Glutamatergic neuron (in vitro differentiated cells): Measurements from ENCODE around the gene MRTFA. TPM values are rescaled to one million over a fixed set of nuclear protein-coding genes. Genes with fewer than 3 reads are reported as not detected.

Source experiments
- DNase-seq: peaks from one replicate; pipeline ENCODE4 v3.0.0; 2022
- H3K27ac Mint-ChIP-seq: one replicate; pipeline ENCODE4 v1.8.0; 2020; ENCODE audit warnings: mild to moderate bottlenecking, mixed read lengths, inconsistent platforms; ENCODE audit not compliant: unreplicated experiment
- H3K27me3 Mint-ChIP-seq: one replicate; pipeline ENCODE4 v1.8.0; 2020; ENCODE audit warnings: mild to moderate bottlenecking, moderate library complexity, mixed read lengths, inconsistent platforms; ENCODE audit not compliant: unreplicated experiment
- H3K36me3 Mint-ChIP-seq: one replicate; pipeline ENCODE4 v1.8.0; 2020; ENCODE audit warnings: mild to moderate bottlenecking, mixed read lengths, inconsistent platforms; ENCODE audit not compliant: unreplicated experiment
- H3K4me1 Mint-ChIP-seq: one replicate; pipeline ENCODE4 v1.8.0; 2020; ENCODE audit warnings: mild to moderate bottlenecking, low read depth, mixed read lengths, inconsistent platforms; ENCODE audit not compliant: unreplicated experiment
- H3K4me3 Mint-ChIP-seq: one replicate; pipeline ENCODE4 v1.8.0; 2020; ENCODE audit warnings: mild to moderate bottlenecking, mixed read lengths, inconsistent platforms; ENCODE audit not compliant: unreplicated experiment
- H3K9me3 Mint-ChIP-seq: one replicate; pipeline ENCODE4 v1.8.0; 2020; ENCODE audit warnings: mild to moderate bottlenecking, moderate library complexity, mixed read lengths, inconsistent platforms; ENCODE audit not compliant: unreplicated experiment
- CTCF ChIP-seq: fragments of 200-600 bp; sonication (generic); IDR thresholded peaks from one replicate; pipeline ENCODE4 v1.5.0; 2021; ENCODE audit not compliant: partially characterized antibody, unreplicated experiment
- total RNA-seq: library from RNA; stranded (reverse); fragmentation: NEBNext Ultra II Directional; extraction: Animal tissue kit (Norgen Biotek cat#: 25700); gene quantifications from one replicate; pipeline ENCODE4 v1.2.1, GENCODE V29; 2021; ENCODE audit not compliant: unreplicated experiment

The MRTFA gene
- total RNA-seq, 1 donor from 2014 or later = 91.7 TPM

GRCh38 chr22:40422558-40423309 lies 213.8 kb downstream of the MRTFA start:
- Mint-ChIP-seq H3K9me3 (peaks cover 22% of the 10 kb centered on the region), H3K4me3 (no peak overlapping the region), H3K36me3 (peaks cover 18% of the 10 kb centered on the region), H3K27ac (peak overlapping the region; percentile 6), H3K4me1 (peaks cover 29% of the 10 kb centered on the region), H3K27me3 (peaks cover 18% of the 10 kb centered on the region)
- TF ChIP-seq CTCF = no peak
- no peak for DNase-seq

- peaks cover 22% of the 10 kb centered on the region for H3K9me3 Mint-ChIP-seq
- peak overlapping the region; percentile 9 for H3K27ac Mint-ChIP-seq
- peaks cover 28% of the 10 kb centered on the region for H3K4me1 Mint-ChIP-seq
- no peak overlapping the region for H3K4me3 Mint-ChIP-seq
- no peak for TF ChIP-seq CTCF
- H3K27me3 Mint-ChIP-seq = peaks cover 17% of the 10 kb centered on the region
- peaks cover 18% of the 10 kb centered on the region for H3K36me3 Mint-ChIP-seq
- no peak for DNase-seq
Measured at GRCh38 chr22:40421941-40422340, 214.6 kb downstream of the MRTFA start.

GRCh38 chr22:40421082-40421350 lies 215.5 kb downstream of the MRTFA start:
- Mint-ChIP-seq H3K27ac (no peak overlapping the region), H3K4me3 (no peak overlapping the region), H3K36me3 (peaks cover 23% of the 10 kb centered on the region), H3K4me1 (peaks cover 26% of the 10 kb centered on the region), H3K27me3 (peaks cover 16% of the 10 kb centered on the region), H3K9me3 (peaks cover 23% of the 10 kb centered on the region)
- TF ChIP-seq CTCF = no peak
- DNase-seq = no peak

- no peak overlapping the region for H3K4me3 Mint-ChIP-seq
- no peak for TF ChIP-seq CTCF
- H3K27me3 Mint-ChIP-seq = peaks cover 21% of the 10 kb centered on the region
- H3K9me3 Mint-ChIP-seq = peaks cover 28% of the 10 kb centered on the region
- H3K27ac Mint-ChIP-seq = no peak overlapping the region
- peaks cover 23% of the 10 kb centered on the region for H3K36me3 Mint-ChIP-seq
- no peak for DNase-seq
- peaks cover 29% of the 10 kb centered on the region for H3K4me1 Mint-ChIP-seq
Measured at GRCh38 chr22:40420341-40421081, 216.0 kb downstream of the MRTFA start.

GRCh38 chr22:40419718-40420117 lies 216.8 kb downstream of the MRTFA start:
- no peak for DNase-seq
- Mint-ChIP-seq H3K36me3 (peaks cover 23% of the 10 kb centered on the region), H3K9me3 (peaks cover 35% of the 10 kb centered on the region), H3K27me3 (peaks cover 29% of the 10 kb centered on the region), H3K4me1 (peaks cover 32% of the 10 kb centered on the region), H3K4me3 (no peak overlapping the region), H3K27ac (peak overlapping the region; percentile 85)
- TF ChIP-seq CTCF = no peak
